ENCODE results near the gene TEX26. TPM values are rescaled to one million over a fixed set of nuclear protein-coding genes. Genes with fewer than 3 reads are reported as not detected.

TEX26 gene
- total and polyA plus RNA-seq, 2 of the 4 experiments (the other 2 are of a cell fraction) = not detected

DNA sequence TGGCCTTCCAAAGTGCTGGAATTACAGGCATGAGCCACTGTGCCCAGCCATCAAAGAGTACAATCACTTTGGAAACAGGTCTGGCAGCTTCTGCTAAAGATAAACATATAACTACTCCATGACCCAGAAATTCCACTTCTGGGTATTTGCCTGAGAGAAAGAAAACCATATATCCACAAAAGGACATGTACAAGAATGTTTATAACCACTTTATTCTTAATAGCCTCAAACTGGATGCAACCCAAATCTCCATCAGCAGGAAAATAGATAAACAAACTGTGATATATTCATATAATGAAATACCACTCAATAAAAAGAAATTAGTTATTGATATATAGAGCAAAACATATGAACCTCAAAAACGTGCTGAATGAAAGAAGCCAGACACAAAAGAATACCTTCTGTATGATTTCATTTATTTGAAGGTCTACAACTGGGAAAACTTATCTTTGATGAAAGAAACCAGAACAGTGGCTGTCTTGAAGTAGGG lies 40.5 kb downstream of the TEX26 start:
- CTCF ChIA-PET = no interaction called here
- POLR2A ChIA-PET (ENCODE audit: unreplicated experiment) = no interaction called here

More for the DNA sequence above, 40.5 kb downstream of the TEX26 start:
- Histone ChIP-seq H3K4ac (ENCODE audit: low read depth, low read length) (peak overlapping the region; percentile 49; the same call in 1 of the 2 replicates), H3K79me1 (ENCODE audit: low read depth in 1 of 2, low read length in 2 of 2) (no peaks in the 10 kb centered on the region), H3K4me2 (ENCODE audit: low read depth, low read length) (no peak overlapping the region), H3K36me3 (ENCODE audit: control insufficient read depth, insufficient read depth, low read length) (no peaks in the 10 kb centered on the region), H2BK20ac (ENCODE audit: low read depth, low read length) (peak overlapping the region; percentile 48; the same call in 1 of the 2 replicates), H4K5ac (ENCODE audit: low read depth, low read length) (peak overlapping the region; percentile 82; the same call in 1 of the 2 replicates), H3K9ac (ENCODE audit: low read depth, low read length) (no peak overlapping the region), H3K4me3 (ENCODE audit: insufficient read depth, low read depth, low read length) (no peak overlapping the region), H2BK5ac (ENCODE audit: low read depth, low read length, poor library complexity, severe bottlenecking) (peak overlapping the region; percentile 49), H2BK15ac (ENCODE audit: low read depth, low read length) (peak overlapping the region; percentile 72; the same call in 1 of the 3 replicates), H3K27ac (ENCODE audit: insufficient read depth, low read length) (peak overlapping the region; percentile 34; the same call in 1 of the 2 replicates), H2AFZ (replicated peaks; ENCODE audit: low read length, poor library complexity) (no peak overlapping the region), H3K23ac (ENCODE audit: low read depth, low read length) (no peak overlapping the region), H4K91ac (ENCODE audit: insufficient read depth, low read depth, low read length) (peak overlapping the region; percentile 53; the same call in 1 of the 2 replicates), H2AK5ac (ENCODE audit: low read depth, low read length) (peak overlapping the region; percentile 6; the same call in 1 of the 2 replicates), H3K18ac (ENCODE audit: low read depth, low read length) (peak overlapping the region; percentile 90), H3K27me3 (ENCODE audit: control insufficient read depth, insufficient read depth, low read length) (no peaks in the 10 kb centered on the region), H4K20me1 (ENCODE audit: insufficient read depth, low read length) (no peaks in the 10 kb centered on the region), H3K14ac (replicated peaks; ENCODE audit: low read depth, low read length) (peak overlapping the region; percentile 55; the same call in 1 of the 2 replicates), H3K56ac (ENCODE audit: extremely low read depth, insufficient read depth, low read length) (no peak overlapping the region), H4K8ac (ENCODE audit: low read depth in 2 of 2, low read length in 2 of 2) (peak overlapping the region in 1 of 2 experiments; percentile 27; a peak in 1 of 4 replicates), H3K9me1 (ENCODE audit: insufficient read depth, low read length) (peaks cover 4% of the 10 kb centered on the region), H2BK120ac (ENCODE audit: low read depth, low read length) (peak overlapping the region; percentile 65), H2AK9ac (replicated peaks; ENCODE audit: low read depth, low read length, poor library complexity) (no peak overlapping the region), H3K9me3 (ENCODE audit: control insufficient read depth, insufficient read depth, low read length) (no peaks in the 10 kb centered on the region), H3K4me1 (ENCODE audit: control insufficient read depth, insufficient read depth, low read length) (peaks cover 25% of the 10 kb centered on the region)
- intact Hi-C loops (cut with micrococcal nuclease) (loop anchor here (10.0 kb wide), 1 partner anchor 168 kb away; no protein-coding TSS in a partner anchor), dilution Hi-C loops (cut with HindIII; ENCODE audit: low sequenced_read_pairs, unreplicated experiment) (no loop called here), in situ Hi-C loops (cut with MboI; ENCODE audit: low sequenced_read_pairs) (no loop called here)
- peak; percentile 45 for DNase-seq
- WGBS, 2 experiments (ENCODE audit: extremely low coverage in 2 of 2, insufficient read length in 1 of 2) = no CpG with 5 or more reads among the region's 1 CpG
- no peak for ATAC-seq (ENCODE audit: low read depth)
- TF ChIP-seq RCOR1 (IDR thresholded peaks at IDR 0.05; ENCODE audit: insufficient replicate concordance, low read length) = no peak
- TF ChIP-seq, protein P1, sequence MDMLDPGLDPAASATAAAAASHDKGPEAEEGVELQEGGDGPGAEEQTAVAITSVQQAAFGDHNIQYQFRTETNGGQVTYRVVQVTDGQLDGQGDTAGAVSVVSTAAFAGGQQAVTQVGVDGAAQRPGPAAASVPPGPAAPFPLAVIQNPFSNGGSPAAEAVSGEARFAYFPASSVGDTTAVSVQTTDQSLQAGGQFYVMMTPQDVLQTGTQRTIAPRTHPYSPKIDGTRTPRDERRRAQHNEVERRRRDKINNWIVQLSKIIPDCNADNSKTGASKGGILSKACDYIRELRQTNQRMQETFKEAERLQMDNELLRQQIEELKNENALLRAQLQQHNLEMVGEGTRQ (IDR thresholded peaks at IDR 0.05; ENCODE audit: low read depth, low read length) = no peak
- TF ChIP-seq POLR2A (IDR thresholded peaks at IDR 0.05; ENCODE audit: low read depth, low read length) = no peak
- TF ChIP-seq, protein P2, sequence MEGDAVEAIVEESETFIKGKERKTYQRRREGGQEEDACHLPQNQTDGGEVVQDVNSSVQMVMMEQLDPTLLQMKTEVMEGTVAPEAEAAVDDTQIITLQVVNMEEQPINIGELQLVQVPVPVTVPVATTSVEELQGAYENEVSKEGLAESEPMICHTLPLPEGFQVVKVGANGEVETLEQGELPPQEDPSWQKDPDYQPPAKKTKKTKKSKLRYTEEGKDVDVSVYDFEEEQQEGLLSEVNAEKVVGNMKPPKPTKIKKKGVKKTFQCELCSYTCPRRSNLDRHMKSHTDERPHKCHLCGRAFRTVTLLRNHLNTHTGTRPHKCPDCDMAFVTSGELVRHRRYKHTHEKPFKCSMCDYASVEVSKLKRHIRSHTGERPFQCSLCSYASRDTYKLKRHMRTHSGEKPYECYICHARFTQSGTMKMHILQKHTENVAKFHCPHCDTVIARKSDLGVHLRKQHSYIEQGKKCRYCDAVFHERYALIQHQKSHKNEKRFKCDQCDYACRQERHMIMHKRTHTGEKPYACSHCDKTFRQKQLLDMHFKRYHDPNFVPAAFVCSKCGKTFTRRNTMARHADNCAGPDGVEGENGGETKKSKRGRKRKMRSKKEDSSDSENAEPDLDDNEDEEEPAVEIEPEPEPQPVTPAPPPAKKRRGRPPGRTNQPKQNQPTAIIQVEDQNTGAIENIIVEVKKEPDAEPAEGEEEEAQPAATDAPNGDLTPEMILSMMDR (conservative IDR thresholded peaks at IDR 0.05; ENCODE audit: low read depth, low read length) = no peak
- TF ChIP-seq RFX5 (IDR thresholded peaks at IDR 0.05; ENCODE audit: low read depth, low read length) = no peak
- TF ChIP-seq FOS (IDR thresholded peaks at IDR 0.05; ENCODE audit: low read depth, low read length) = no peak
- no peak for TF ChIP-seq MAFK (IDR thresholded peaks at IDR 0.05; ENCODE audit: low read depth, low read length)
- no peak for TF ChIP-seq MAZ (IDR thresholded peaks at IDR 0.05; ENCODE audit: borderline replicate concordance, low read depth, low read length)
- no peak for TF ChIP-seq RAD21 (IDR thresholded peaks at IDR 0.05; ENCODE audit: low read length)
- TF ChIP-seq, protein P3, sequence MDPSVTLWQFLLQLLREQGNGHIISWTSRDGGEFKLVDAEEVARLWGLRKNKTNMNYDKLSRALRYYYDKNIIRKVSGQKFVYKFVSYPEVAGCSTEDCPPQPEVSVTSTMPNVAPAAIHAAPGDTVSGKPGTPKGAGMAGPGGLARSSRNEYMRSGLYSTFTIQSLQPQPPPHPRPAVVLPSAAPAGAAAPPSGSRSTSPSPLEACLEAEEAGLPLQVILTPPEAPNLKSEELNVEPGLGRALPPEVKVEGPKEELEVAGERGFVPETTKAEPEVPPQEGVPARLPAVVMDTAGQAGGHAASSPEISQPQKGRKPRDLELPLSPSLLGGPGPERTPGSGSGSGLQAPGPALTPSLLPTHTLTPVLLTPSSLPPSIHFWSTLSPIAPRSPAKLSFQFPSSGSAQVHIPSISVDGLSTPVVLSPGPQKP (IDR thresholded peaks at IDR 0.05; ENCODE audit: borderline replicate concordance, low read depth, low read length) = no peak
- TF ChIP-seq CEBPB (IDR thresholded peaks at IDR 0.05; ENCODE audit: low read depth, low read length) = no peak
- TF ChIP-seq SMC3 (IDR thresholded peaks at IDR 0.05; ENCODE audit: low read depth, low read length) = no peak
- no TSS peak for BruUV-seq (replicated peaks)

Measured in IMR-90 (cell line).